RWPE2 (cell line): ENCODE measurements around the gene CNIH3.

ENCODE experiments used
- ATAC-seq: fragments of 200-7000 bp; cut with Tn5 transposase; 3 replicates; pipeline ENCODE4 v1.9.1; 2021; ENCODE audit warnings: low read depth
- DNase-seq: peaks from one replicate; pipeline ENCODE4 v3.0.0-alpha.2; 2020; ENCODE audit warnings: low spot score
- H3K27ac ChIP-seq: fragments of 450-650 bp; 2 replicates; pipeline ENCODE4 v1.5.1; 2017; ENCODE audit warnings: mild to moderate bottlenecking; ENCODE audit not compliant: poor library complexity, severe bottlenecking
- H3K27me3 ChIP-seq: fragments of 250-450 bp; sonication (Bioruptor Pico); 2 replicates; pipeline ENCODE4 v1.5.1; 2021; ENCODE audit warnings: mild to moderate bottlenecking, moderate library complexity; ENCODE audit not compliant: insufficient read depth, poor library complexity, severe bottlenecking
- H3K36me3 ChIP-seq: fragments of 250-450 bp; sonication (Bioruptor Pico); 2 replicates; pipeline ENCODE4 v1.5.1; 2020; ENCODE audit warnings: low read depth, mild to moderate bottlenecking, moderate library complexity
- H3K4me1 ChIP-seq: fragments of 250-450 bp; sonication (Bioruptor Pico); 2 replicates; pipeline ENCODE4 v1.5.1; 2021; ENCODE audit warnings: mild to moderate bottlenecking, moderate library complexity; ENCODE audit not compliant: insufficient read depth, poor library complexity, severe bottlenecking
- H3K4me3 ChIP-seq: fragments of 250-450 bp; sonication (Bioruptor Pico); 2 replicates; pipeline ENCODE4 v1.5.1; 2021; ENCODE audit warnings: mild to moderate bottlenecking, moderate library complexity; ENCODE audit not compliant: severe bottlenecking
- H3K9me3 ChIP-seq: fragments of 250-450 bp; sonication (Bioruptor Pico); 2 replicates; pipeline ENCODE4 v1.5.1; 2021; ENCODE audit warnings: mild to moderate bottlenecking, moderate library complexity; ENCODE audit not compliant: severe bottlenecking
- CTCF ChIP-seq: fragments of 450-650 bp; IDR thresholded peaks from one replicate; pipeline ENCODE4 v1.5.1; 2017; ENCODE audit warnings: mild to moderate bottlenecking, moderate library complexity; ENCODE audit not compliant: poor library complexity, severe bottlenecking

Gene CNIH3

GRCh38 chr1:224691148-224691925 is 75.2 kb downstream of the CNIH3 start:
- no peaks in the 10 kb centered on the region for H3K9me3 ChIP-seq
- H3K4me3 ChIP-seq = no peak overlapping the region
- DNase-seq (no peak), ATAC-seq (no peak)
- no peaks in the 10 kb centered on the region for H3K4me1 ChIP-seq
- no peak overlapping the region for H3K27ac ChIP-seq
- no peaks in the 10 kb centered on the region for H3K27me3 ChIP-seq
- TF ChIP-seq CTCF = no peak
- no peaks in the 10 kb centered on the region for H3K36me3 ChIP-seq

- no peak for ATAC-seq
- no peaks in the 10 kb centered on the region for H3K4me1 ChIP-seq
- no peak for TF ChIP-seq CTCF
- no peak overlapping the region for H3K4me3 ChIP-seq
- DNase-seq = no peak
- no peaks in the 10 kb centered on the region for H3K27me3 ChIP-seq
- no peak overlapping the region for H3K27ac ChIP-seq
- H3K9me3 ChIP-seq = no peaks in the 10 kb centered on the region
- H3K36me3 ChIP-seq = no peaks in the 10 kb centered on the region
These were observed 78.9 kb downstream of the CNIH3 start for GRCh38 chr1:224694969-224695368.

GRCh38 chr1:224696021-224696420 is 79.9 kb downstream of the CNIH3 start:
- H3K4me3 ChIP-seq = no peak overlapping the region
- H3K36me3 ChIP-seq = no peaks in the 10 kb centered on the region
- H3K27me3 ChIP-seq = no peaks in the 10 kb centered on the region
- no peak overlapping the region for H3K27ac ChIP-seq
- ATAC-seq (no peak), DNase-seq (no peak)
- H3K9me3 ChIP-seq = no peaks in the 10 kb centered on the region
- no peaks in the 10 kb centered on the region for H3K4me1 ChIP-seq
- TF ChIP-seq CTCF = no peak

- no peaks in the 10 kb centered on the region for H3K9me3 ChIP-seq
- no peak overlapping the region for H3K4me3 ChIP-seq
- TF ChIP-seq CTCF = no peak
- DNase-seq (no peak), ATAC-seq (no peak)
- H3K27me3 ChIP-seq = no peaks in the 10 kb centered on the region
- H3K4me1 ChIP-seq = no peaks in the 10 kb centered on the region
- H3K27ac ChIP-seq = no peak overlapping the region
- H3K36me3 ChIP-seq = no peaks in the 10 kb centered on the region
These were observed 81.0 kb downstream of the CNIH3 start for GRCh38 chr1:224696891-224697765.

GRCh38 chr1:224698015-224698451 is 81.9 kb downstream of the CNIH3 start:
- no peaks in the 10 kb centered on the region for H3K9me3 ChIP-seq
- H3K27me3 ChIP-seq = no peaks in the 10 kb centered on the region
- TF ChIP-seq CTCF = no peak
- no peak overlapping the region for H3K27ac ChIP-seq
- no peak overlapping the region for H3K4me3 ChIP-seq
- H3K4me1 ChIP-seq = no peaks in the 10 kb centered on the region
- ATAC-seq (no peak), DNase-seq (no peak)
- no peaks in the 10 kb centered on the region for H3K36me3 ChIP-seq
